Nephron progenitor cell (in vitro differentiated cells): ENCODE measurements around the gene NAP1L1.

Experiments
- DNase-seq: peaks from one replicate; pipeline ENCODE4 v3.0.0; 2021
- H3K27ac Mint-ChIP-seq: 2 replicates; pipeline ENCODE4 v1.8.0; 2021; ENCODE audit warnings: mild to moderate bottlenecking, moderate library complexity, mixed read lengths
- H3K27me3 Mint-ChIP-seq: 2 replicates; pipeline ENCODE4 v1.8.0; 2021; ENCODE audit warnings: mild to moderate bottlenecking, low read depth, mixed read lengths; ENCODE audit not compliant: poor library complexity
- H3K36me3 Mint-ChIP-seq: 2 replicates; pipeline ENCODE4 v1.8.0; 2021; ENCODE audit warnings: low read depth, mixed read lengths
- H3K4me1 Mint-ChIP-seq: 2 replicates; pipeline ENCODE4 v1.8.0; 2021; ENCODE audit warnings: mixed read lengths
- H3K4me3 Mint-ChIP-seq: 2 replicates; pipeline ENCODE4 v1.8.0; 2021; ENCODE audit warnings: mild to moderate bottlenecking, moderate library complexity, mixed read lengths
- H3K9me3 Mint-ChIP-seq: 2 replicates; pipeline ENCODE4 v1.8.0; 2021; ENCODE audit warnings: mild to moderate bottlenecking, moderate library complexity, mixed read lengths
- TF ChIP-seq, protein P1 (sequence below): fragments of 200-600 bp; sonication (generic); IDR thresholded peaks from 2 replicates; pipeline ENCODE4 v1.5.0; 2021; ENCODE audit warnings: antibody characterized with exemption

Gene NAP1L1

DNA sequence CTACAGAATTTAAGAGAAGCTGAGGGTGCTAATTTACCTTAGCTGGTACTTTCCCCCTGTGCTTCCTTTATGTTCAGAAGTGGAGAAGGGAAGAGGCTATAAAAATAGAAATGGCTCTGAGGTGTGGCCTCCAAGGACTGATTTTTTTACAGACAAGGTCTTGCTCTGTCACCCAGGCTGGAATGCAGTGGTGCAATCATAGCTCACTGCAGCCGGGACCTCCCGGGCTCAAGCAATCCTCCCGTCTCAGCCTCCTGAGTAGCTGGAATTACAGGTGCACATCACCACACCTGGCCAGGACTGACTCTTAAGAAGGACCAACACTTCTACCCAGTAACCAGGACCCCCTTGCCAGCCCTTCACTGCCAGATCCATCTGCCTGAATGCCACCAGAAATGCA, 23.9 kb upstream of the NAP1L1 start:
- H3K27me3 Mint-ChIP-seq, result peaks cover 4% of the 10 kb centered on the region
- no peaks in the 10 kb centered on the region for H3K9me3 Mint-ChIP-seq
- DNase-seq, result no peak
- H3K27ac Mint-ChIP-seq, result no peak overlapping the region
- peaks cover 7% of the 10 kb centered on the region for H3K4me1 Mint-ChIP-seq
- no peaks in the 10 kb centered on the region for H3K36me3 Mint-ChIP-seq
- TF ChIP-seq, protein P1, sequence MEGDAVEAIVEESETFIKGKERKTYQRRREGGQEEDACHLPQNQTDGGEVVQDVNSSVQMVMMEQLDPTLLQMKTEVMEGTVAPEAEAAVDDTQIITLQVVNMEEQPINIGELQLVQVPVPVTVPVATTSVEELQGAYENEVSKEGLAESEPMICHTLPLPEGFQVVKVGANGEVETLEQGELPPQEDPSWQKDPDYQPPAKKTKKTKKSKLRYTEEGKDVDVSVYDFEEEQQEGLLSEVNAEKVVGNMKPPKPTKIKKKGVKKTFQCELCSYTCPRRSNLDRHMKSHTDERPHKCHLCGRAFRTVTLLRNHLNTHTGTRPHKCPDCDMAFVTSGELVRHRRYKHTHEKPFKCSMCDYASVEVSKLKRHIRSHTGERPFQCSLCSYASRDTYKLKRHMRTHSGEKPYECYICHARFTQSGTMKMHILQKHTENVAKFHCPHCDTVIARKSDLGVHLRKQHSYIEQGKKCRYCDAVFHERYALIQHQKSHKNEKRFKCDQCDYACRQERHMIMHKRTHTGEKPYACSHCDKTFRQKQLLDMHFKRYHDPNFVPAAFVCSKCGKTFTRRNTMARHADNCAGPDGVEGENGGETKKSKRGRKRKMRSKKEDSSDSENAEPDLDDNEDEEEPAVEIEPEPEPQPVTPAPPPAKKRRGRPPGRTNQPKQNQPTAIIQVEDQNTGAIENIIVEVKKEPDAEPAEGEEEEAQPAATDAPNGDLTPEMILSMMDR, result no peak
- no peak overlapping the region for H3K4me3 Mint-ChIP-seq

DNA sequence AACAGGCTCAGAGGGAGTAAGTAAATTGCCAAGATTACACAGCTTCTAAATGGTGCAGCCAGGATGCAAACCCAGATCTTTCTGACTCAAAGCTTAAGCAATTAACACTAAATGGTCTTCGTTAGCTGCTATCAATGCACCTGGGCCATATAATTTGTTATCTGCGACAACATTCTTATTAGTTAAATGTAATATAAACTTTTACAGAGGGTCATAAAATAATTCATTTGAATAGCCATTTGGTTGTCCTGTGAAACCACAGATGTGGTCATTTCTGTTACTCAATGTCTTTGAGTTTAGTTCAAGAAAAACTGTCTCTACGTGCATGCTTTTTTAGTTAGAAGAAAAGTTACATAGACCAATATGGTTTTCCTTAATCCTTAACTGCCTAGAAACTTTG, 22.1 kb upstream of the NAP1L1 start:
- Mint-ChIP-seq H3K36me3 (no peaks in the 10 kb centered on the region), H3K4me3 (no peak overlapping the region), H3K27ac (no peak overlapping the region), H3K27me3 (peaks cover 4% of the 10 kb centered on the region), H3K4me1 (peaks cover 7% of the 10 kb centered on the region), H3K9me3 (no peaks in the 10 kb centered on the region)
- DNase-seq, result no peak
- TF ChIP-seq, protein P1, result no peak

DNA sequence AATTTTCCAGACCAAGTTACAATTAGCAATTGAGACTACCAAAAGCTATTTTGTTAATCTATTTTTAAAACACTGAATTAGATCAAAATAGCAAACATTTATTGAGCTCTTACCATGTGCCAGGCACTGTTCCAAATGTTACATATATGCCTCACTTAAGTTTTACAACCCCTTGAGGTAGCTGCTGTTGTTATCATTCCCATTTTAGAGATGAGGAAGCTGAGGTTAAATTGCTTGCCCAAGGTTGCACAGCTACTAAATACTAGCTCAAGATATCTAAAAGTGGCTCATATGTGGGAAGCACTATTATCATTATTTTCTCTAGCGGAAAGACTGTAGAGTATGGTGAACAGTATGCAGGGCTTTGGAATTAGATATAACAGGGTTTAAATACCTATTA, 19.5 kb upstream of the NAP1L1 start:
- no peak overlapping the region for H3K4me3 Mint-ChIP-seq
- TF ChIP-seq, protein P1, result no peak
- peaks cover 7% of the 10 kb centered on the region for H3K4me1 Mint-ChIP-seq
- no peaks in the 10 kb centered on the region for H3K36me3 Mint-ChIP-seq
- H3K9me3 Mint-ChIP-seq, result no peaks in the 10 kb centered on the region
- no peak overlapping the region for H3K27ac Mint-ChIP-seq
- H3K27me3 Mint-ChIP-seq, result peaks cover 4% of the 10 kb centered on the region
- no peak for DNase-seq

DNA sequence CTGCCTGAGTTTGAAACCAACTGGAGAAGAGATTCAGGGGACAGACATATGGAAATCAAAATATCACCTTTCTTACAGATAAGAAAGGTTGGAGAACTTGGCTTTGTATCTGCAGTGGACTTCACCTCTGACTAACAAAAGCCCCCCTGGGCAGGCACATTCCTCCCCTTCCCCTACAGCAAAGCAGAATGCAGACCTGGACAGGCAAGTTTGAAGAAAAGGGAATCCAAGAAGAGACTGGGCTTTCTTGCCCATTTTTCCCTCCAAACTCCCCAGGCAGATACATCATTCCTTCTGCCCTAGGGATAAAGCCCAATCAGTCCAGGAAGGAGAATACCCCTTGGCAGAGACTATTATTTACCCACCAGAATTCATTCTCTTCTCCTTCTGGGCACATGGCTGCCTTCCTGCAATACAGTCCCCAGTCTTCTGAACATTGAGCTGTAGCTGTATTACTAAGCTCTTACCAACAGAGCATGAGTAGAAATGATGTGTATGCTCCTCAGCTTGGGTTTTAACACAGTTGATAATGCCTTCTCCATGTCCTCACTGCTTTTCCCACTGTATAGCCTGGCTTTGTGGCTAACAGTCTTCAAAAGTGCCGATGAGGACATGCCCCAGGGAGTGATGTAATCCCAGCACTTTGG, 17.4 kb upstream of the NAP1L1 start:
- no peaks in the 10 kb centered on the region for H3K36me3 Mint-ChIP-seq
- no peak overlapping the region for H3K27ac Mint-ChIP-seq

DNA sequence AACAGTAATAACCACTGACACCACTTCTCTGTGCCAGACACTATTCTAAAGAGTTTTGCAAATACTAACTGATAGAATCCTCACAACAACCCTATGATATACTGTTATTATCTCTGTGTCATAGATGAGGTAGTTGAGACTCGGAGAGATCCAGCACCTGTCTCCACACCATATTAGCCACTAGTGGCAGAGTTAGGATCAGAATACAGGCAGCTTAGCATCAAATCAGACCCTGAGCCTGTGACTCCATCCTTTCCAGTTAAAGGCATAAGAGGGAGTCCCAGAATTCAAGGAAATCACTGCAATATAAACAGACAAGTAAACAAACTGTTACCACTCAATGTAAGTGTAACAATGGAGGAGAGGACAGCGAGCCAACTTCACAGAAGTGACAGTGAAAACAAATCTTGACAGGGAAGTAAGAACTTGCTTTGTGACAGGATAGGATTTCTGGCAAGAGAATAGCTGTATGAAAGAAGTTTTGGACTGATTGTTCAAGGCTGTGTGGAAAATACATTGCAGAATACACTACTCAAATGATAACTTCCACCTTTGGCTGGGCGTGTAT, 11.7 kb upstream of the NAP1L1 start:
- no peak overlapping the region for H3K27ac Mint-ChIP-seq
- H3K4me1 Mint-ChIP-seq, result peaks cover 15% of the 10 kb centered on the region
- DNase-seq, result no peak
- no peak overlapping the region for H3K4me3 Mint-ChIP-seq
- H3K9me3 Mint-ChIP-seq, result no peaks in the 10 kb centered on the region
- TF ChIP-seq, protein P1, result no peak
- no peaks in the 10 kb centered on the region for H3K36me3 Mint-ChIP-seq
- peaks cover 4% of the 10 kb centered on the region for H3K27me3 Mint-ChIP-seq

More for the DNA sequence above, 17.4 kb upstream of the NAP1L1 start:
- DNase-seq, result no peak
- Mint-ChIP-seq H3K4me1 (peaks cover 7% of the 10 kb centered on the region), H3K9me3 (no peaks in the 10 kb centered on the region), H3K4me3 (no peak overlapping the region), H3K27me3 (peaks cover 4% of the 10 kb centered on the region)
- TF ChIP-seq, protein P1, result no peak

DNA sequence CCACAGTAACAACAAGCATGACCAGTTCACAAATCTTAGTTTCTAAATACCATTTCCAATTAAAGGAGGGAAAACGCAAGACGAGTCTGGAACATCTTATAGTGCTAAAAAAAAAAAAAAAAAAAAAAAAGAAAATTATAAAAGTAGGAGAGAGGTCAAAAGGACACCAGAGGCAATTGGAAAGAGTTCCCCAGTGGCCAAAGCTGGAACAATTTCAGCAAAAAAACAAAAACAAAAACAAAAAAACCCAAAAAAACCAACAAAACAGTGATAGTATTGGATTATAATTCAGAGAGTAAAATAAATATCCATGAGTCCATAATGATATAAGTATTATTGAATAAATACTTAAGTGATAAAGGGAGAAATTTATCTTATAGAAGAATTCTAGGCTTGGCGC, 10.3 kb upstream of the NAP1L1 start:
- Mint-ChIP-seq H3K36me3 (no peaks in the 10 kb centered on the region), H3K4me1 (peaks cover 23% of the 10 kb centered on the region), H3K9me3 (no peaks in the 10 kb centered on the region), H3K27ac (no peak overlapping the region), H3K4me3 (no peak overlapping the region), H3K27me3 (peaks cover 4% of the 10 kb centered on the region)
- TF ChIP-seq, protein P1, result no peak
- DNase-seq, result no peak
